ENCODE data around the gene PRMT6. TPM values are rescaled to one million over a fixed set of nuclear protein-coding genes. Genes with fewer than 3 reads are reported as not detected.
"Not testable (repeated sequence)": the region's sequence is repeated elsewhere in the genome, so short reads cannot be mapped to it uniquely, and the experiment has no call there.

Gene PRMT6
- total RNA-seq, 2 donors from 2014 or later, result 26.0 to 27.6 TPM

DNA sequence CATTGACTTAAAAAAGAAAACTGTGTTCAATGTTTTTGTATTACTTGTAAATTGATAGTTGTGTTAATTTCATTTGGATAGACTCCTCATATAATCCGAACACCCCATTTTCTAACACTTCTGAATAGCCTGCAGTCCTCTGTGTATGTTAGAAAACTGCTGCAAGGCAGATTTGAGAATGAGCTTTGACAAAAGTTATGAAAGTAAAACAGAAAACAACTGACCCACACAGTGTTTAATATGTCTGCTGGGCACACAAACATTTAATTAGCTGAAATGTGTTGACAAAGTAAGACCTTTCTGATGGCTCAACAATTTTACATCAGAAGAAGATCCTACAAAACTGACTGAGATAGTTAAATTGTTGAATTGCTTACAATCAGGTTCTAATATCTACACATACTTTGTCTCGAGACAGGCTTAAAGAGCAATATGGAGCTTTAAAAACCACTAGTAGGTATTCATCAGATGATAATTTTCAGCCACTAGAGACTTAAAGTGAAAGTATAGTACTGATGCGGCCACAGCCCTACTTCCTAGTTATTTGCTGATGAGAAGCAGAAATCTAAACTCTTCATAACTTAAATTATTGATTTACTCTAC is 40.0 kb upstream of the PRMT6 start:
- DNase-seq, result no peak
- no peaks in the 10 kb centered on the region for H3K9me3 ChIP-seq (ENCODE audit: control insufficient read depth, low read length)
- TF ChIP-seq, protein P1, sequence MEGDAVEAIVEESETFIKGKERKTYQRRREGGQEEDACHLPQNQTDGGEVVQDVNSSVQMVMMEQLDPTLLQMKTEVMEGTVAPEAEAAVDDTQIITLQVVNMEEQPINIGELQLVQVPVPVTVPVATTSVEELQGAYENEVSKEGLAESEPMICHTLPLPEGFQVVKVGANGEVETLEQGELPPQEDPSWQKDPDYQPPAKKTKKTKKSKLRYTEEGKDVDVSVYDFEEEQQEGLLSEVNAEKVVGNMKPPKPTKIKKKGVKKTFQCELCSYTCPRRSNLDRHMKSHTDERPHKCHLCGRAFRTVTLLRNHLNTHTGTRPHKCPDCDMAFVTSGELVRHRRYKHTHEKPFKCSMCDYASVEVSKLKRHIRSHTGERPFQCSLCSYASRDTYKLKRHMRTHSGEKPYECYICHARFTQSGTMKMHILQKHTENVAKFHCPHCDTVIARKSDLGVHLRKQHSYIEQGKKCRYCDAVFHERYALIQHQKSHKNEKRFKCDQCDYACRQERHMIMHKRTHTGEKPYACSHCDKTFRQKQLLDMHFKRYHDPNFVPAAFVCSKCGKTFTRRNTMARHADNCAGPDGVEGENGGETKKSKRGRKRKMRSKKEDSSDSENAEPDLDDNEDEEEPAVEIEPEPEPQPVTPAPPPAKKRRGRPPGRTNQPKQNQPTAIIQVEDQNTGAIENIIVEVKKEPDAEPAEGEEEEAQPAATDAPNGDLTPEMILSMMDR (conservative IDR thresholded peaks at IDR 0.05), result no peak
- WGBS, 2 experiments (ENCODE audit: insufficient coverage in 1 of 2, insufficient read length in 1 of 2), result 100% methylated on average over 3 of the region's 3 CpGs; no CpG with 5 or more reads in 1 of the 2 experiments
- Mint-ChIP-seq H3K27me3 (ENCODE audit: insufficient read depth) (no peaks in the 10 kb centered on the region), H3K27ac (no peak overlapping the region), H3K36me3 (ENCODE audit: low read depth) (no peaks in the 10 kb centered on the region), H3K9me3 (no peaks in the 10 kb centered on the region), H3K4me3 (no peak overlapping the region), H3K4me1 (peaks cover 5% of the 10 kb centered on the region)
- no peaks in the 10 kb centered on the region for H3K36me3 ChIP-seq (ENCODE audit: control insufficient read depth, insufficient read depth, low read length)
- no peak overlapping the region for H3K4me3 ChIP-seq (ENCODE audit: low read length)
- no peaks in the 10 kb centered on the region for H3K27me3 ChIP-seq (ENCODE audit: control insufficient read depth, insufficient read depth, low read length, poor library complexity, severe bottlenecking)
- no peaks in the 10 kb centered on the region for H3K4me1 ChIP-seq (ENCODE audit: control insufficient read depth, insufficient read depth, low read length)
- H3K27ac ChIP-seq (ENCODE audit: low read depth, low read length), result no peak overlapping the region
- no peak overlapping the region for H3K9ac ChIP-seq (ENCODE audit: extremely low read depth, low read length, poor library complexity, severe bottlenecking)

DNA sequence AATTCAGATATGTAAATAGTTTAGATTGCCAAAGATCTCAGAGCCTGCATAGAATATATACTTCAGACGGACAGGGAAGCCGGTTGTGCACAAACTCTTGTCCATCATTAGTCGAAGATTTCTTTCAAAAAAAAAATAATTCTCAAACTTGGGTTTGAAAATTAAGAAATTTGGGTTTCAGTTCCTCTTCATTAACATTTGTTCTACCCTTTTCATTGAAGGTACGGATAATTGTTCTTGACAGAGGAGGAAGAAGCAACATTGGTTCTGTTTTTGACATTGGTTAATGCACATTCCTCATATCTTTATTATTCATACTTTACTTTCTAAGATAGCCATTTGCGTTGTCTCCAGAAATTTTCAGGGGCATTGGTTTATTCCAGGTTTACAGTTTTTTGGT is 38.0 kb upstream of the PRMT6 start:
- peaks cover 5% of the 10 kb centered on the region for H3K4me1 Mint-ChIP-seq
- Histone ChIP-seq H3K9ac (ENCODE audit: extremely low read depth, low read length, poor library complexity, severe bottlenecking) (no peak overlapping the region), H3K9me3 (ENCODE audit: control insufficient read depth, low read length) (no peaks in the 10 kb centered on the region), H3K27ac (ENCODE audit: low read depth, low read length) (no peak overlapping the region), H3K36me3 (ENCODE audit: control insufficient read depth, insufficient read depth, low read length) (no peaks in the 10 kb centered on the region), H3K4me1 (ENCODE audit: control insufficient read depth, insufficient read depth, low read length) (no peaks in the 10 kb centered on the region), H3K4me3 (ENCODE audit: low read length) (no peak overlapping the region), H3K27me3 (ENCODE audit: control insufficient read depth, insufficient read depth, low read length, poor library complexity, severe bottlenecking) (no peaks in the 10 kb centered on the region)
- 95 to 100% methylated on average over 1 to 5 of the region's 5 CpGs for WGBS, 2 experiments (ENCODE audit: insufficient coverage in 1 of 2, insufficient read length in 1 of 2)
- H3K9me3 Mint-ChIP-seq, result peaks cover 5% of the 10 kb centered on the region
- no peaks in the 10 kb centered on the region for H3K27me3 Mint-ChIP-seq (ENCODE audit: insufficient read depth)
- no peaks in the 10 kb centered on the region for H3K36me3 Mint-ChIP-seq (ENCODE audit: low read depth)
- TF ChIP-seq, protein P1 (conservative IDR thresholded peaks at IDR 0.05), result no peak
- no peak overlapping the region for H3K4me3 Mint-ChIP-seq
- DNase-seq, result no peak
- H3K27ac Mint-ChIP-seq, result no peak overlapping the region

DNA sequence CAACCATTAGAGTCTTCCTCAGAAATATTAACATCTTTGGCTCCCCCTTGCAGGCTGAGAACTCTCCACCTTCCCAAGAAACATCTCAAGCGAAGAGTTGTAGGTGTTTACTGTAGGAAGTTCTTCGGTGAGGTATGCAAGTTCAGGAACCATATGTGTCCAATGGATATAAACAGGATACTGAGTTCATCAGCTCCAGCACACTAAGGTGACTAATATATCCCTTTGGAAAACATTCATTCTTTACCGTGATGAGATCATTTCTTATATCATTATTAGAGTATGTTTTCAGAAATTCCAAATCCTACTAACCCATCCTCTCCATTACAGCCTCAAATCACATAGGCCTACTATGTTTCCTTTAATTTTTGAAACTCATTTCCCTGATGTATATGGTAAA is 37.3 kb upstream of the PRMT6 start:
- H3K9me3 Mint-ChIP-seq, result peaks cover 5% of the 10 kb centered on the region
- no peak for DNase-seq
- H3K4me3 Mint-ChIP-seq, result no peak overlapping the region
- H3K9ac ChIP-seq (ENCODE audit: extremely low read depth, low read length, poor library complexity, severe bottlenecking), result no peak overlapping the region
- no peaks in the 10 kb centered on the region for H3K36me3 ChIP-seq (ENCODE audit: control insufficient read depth, insufficient read depth, low read length)
- H3K27ac ChIP-seq (ENCODE audit: low read depth, low read length), result no peak overlapping the region
- WGBS, 2 experiments (ENCODE audit: insufficient coverage in 1 of 2, insufficient read length in 1 of 2), result 90% methylated on average over 2 of the region's 3 CpGs; no CpG with 5 or more reads in 1 of the 2 experiments
- peaks cover 5% of the 10 kb centered on the region for H3K4me1 Mint-ChIP-seq
- H3K4me1 ChIP-seq (ENCODE audit: control insufficient read depth, insufficient read depth, low read length), result no peaks in the 10 kb centered on the region
- TF ChIP-seq, protein P1 (conservative IDR thresholded peaks at IDR 0.05), result no peak
- no peaks in the 10 kb centered on the region for H3K36me3 Mint-ChIP-seq (ENCODE audit: low read depth)
- H3K27ac Mint-ChIP-seq, result no peak overlapping the region
- no peaks in the 10 kb centered on the region for H3K27me3 ChIP-seq (ENCODE audit: control insufficient read depth, insufficient read depth, low read length, poor library complexity, severe bottlenecking)
- no peaks in the 10 kb centered on the region for H3K27me3 Mint-ChIP-seq (ENCODE audit: insufficient read depth)
- H3K4me3 ChIP-seq (ENCODE audit: low read length), result no peak overlapping the region
- H3K9me3 ChIP-seq (ENCODE audit: control insufficient read depth, low read length), result no peaks in the 10 kb centered on the region

DNA sequence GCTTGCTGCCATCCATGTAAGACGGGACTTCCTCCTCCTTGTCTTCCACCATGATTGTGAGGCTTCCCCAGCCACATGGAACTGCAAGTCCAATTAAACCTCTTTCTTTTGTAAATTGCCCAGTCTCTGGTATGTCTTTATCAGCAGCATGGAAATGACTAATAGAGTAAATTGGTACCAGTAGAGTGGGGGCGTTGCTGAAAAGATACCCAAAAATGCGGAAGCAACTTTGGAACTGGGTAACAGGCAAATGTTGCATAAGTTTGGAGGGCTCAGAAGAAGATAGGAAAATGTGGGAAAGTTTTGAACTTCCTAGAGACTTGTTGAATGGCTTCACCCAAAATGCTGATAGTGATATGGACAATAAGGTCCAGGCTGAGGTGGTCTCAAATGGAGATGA is 17.6 kb upstream of the PRMT6 start:
- not testable (repeated sequence) for H3K27ac ChIP-seq (ENCODE audit: low read depth, low read length); H3K9ac ChIP-seq (ENCODE audit: extremely low read depth, low read length, poor library complexity, severe bottlenecking); H3K4me3 ChIP-seq (ENCODE audit: low read length); H3K27ac Mint-ChIP-seq; H3K27me3 ChIP-seq (ENCODE audit: control insufficient read depth, insufficient read depth, low read length, poor library complexity, severe bottlenecking); H3K4me3 Mint-ChIP-seq; H3K36me3 Mint-ChIP-seq (ENCODE audit: low read depth); DNase-seq; H3K4me1 ChIP-seq (ENCODE audit: control insufficient read depth, insufficient read depth, low read length); H3K4me1 Mint-ChIP-seq; H3K36me3 ChIP-seq (ENCODE audit: control insufficient read depth, insufficient read depth, low read length); H3K27me3 Mint-ChIP-seq (ENCODE audit: insufficient read depth)
- 93 to 97% methylated on average over 3 of the region's 3 CpGs for WGBS, 2 experiments (ENCODE audit: insufficient coverage in 1 of 2, insufficient read length in 1 of 2)
- peaks cover 29% of the 10 kb centered on the region for H3K9me3 Mint-ChIP-seq
- peaks cover 32% of the 10 kb centered on the region for H3K9me3 ChIP-seq (ENCODE audit: control insufficient read depth, low read length)

DNA sequence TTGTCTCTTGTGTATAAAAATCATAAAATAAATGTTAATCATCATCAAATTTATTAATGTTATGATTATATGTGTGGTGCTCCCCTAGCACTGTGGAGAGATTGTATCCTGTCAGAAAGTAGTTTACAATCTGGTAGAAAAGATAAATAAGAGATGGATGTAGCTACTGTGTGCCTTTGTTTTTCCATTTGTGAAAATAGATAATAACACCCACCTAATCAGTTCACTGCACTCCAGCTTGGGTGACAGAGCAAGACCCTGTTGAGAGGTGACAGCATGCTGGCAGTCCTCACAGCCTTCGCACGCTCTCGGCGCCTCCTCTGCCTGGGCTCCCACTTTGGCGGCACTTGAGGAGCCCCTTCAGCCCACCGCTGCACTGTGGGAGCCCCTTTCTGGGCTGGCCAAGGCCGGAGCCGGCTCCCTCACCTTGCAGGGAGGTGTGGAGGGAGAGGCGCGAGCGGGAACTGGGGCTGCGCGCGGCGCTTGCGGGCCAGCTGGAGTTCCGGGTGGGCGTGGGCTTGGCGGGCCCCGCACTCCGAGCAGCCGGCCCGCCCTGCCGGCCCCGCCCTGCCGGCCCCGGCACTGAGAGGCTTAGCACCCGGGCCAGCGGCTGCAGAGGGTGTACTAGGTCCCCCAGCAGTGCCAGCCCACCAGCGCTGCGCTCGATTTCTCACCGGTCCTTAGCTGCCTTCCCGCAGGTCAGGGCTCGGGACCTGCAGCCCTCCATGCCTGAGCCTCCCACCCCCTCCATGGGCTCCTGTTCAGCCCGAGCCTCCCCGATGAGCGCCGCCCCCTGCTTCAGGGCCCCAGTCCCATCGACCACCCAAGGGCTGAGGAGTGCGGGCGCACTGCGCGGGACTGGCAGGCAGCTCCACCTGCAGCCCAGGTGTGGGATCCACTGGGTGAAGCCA is 11.9 kb upstream of the PRMT6 start:
- not testable (repeated sequence) for H3K27ac ChIP-seq (ENCODE audit: low read depth, low read length); H3K9ac ChIP-seq (ENCODE audit: extremely low read depth, low read length, poor library complexity, severe bottlenecking); H3K4me1 Mint-ChIP-seq; H3K27me3 ChIP-seq (ENCODE audit: control insufficient read depth, insufficient read depth, low read length, poor library complexity, severe bottlenecking); H3K4me3 Mint-ChIP-seq; H3K4me1 ChIP-seq (ENCODE audit: control insufficient read depth, insufficient read depth, low read length); H3K36me3 ChIP-seq (ENCODE audit: control insufficient read depth, insufficient read depth, low read length); H3K27me3 Mint-ChIP-seq (ENCODE audit: insufficient read depth); H3K27ac Mint-ChIP-seq; H3K36me3 Mint-ChIP-seq (ENCODE audit: low read depth); H3K4me3 ChIP-seq (ENCODE audit: low read length); DNase-seq
- H3K9me3 Mint-ChIP-seq, result peaks cover 33% of the 10 kb centered on the region
- WGBS, 2 experiments (ENCODE audit: insufficient coverage in 1 of 2, insufficient read length in 1 of 2), result 97% methylated on average over 13 to 44 of the region's 44 CpGs
- peaks cover 27% of the 10 kb centered on the region for H3K9me3 ChIP-seq (ENCODE audit: control insufficient read depth, low read length)
